HG03575 (cell line): ENCODE data around the gene UBE2Z.
"Not testable (repeated sequence)": the region's sequence is repeated elsewhere in the genome, so short reads cannot be mapped to it uniquely, and the experiment has no call there.

Experiments used
- ATAC-seq: cut with Tn5 transposase; IDR thresholded peaks from one replicate; pipeline ENCODE4 v1.9.1; 2021; ENCODE audit not compliant: unreplicated experiment, insufficient number of reproducible peaks, low FRiP score; ENCODE audit errors: extremely low read depth

Gene UBE2Z

DNA sequence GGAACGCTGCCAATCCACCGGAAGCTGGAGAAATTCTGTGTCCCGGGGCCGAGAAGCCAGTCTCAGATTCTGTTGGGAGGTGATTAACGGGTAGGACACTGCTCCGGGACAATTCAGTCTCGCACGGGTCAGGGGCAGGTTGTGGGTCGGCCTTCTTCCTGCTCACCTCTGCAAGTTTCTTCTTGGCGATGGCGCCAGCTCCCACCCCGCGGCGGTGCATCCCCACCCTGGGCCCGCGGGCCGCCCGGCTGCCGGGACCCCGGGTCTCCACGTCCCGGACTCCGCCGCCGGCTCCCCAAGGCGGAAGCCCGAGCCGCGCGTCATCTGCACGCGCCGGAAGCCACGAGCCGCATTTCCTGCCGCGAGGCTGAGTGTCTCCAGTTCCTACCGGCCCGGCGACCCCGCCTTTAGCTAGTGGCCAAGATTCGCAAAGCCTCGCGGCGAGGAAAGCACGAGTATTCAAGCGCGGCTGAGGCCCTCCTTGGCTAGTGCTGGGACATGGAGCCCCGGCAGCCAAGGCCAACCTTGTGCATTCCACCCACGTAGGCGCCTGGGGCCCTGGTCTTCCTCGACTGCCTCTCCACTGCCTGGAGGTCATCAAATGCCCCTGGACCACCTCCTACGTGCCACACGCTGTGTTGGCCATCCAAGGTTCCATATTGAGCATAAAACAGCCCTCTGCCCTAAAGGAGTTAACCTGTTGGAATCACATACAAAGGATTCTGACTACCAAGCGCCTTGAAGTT lies 36.5 kb downstream of the UBE2Z start, which contains the start of gene SNF8:
SNF8 (minus strand) TSS at position 328 of the 746 bp plus-strand sequence; CDS start at position 220, 108 bp downstream.
- no peak for ATAC-seq

GRCh38 chr17:48945261-48945651 lies 37.0 kb downstream of the UBE2Z start:
- not testable (repeated sequence) for ATAC-seq

- ATAC-seq = no peak
Measured at GRCh38 chr17:48951572-48951971, 43.4 kb downstream of the UBE2Z start.

DNA sequence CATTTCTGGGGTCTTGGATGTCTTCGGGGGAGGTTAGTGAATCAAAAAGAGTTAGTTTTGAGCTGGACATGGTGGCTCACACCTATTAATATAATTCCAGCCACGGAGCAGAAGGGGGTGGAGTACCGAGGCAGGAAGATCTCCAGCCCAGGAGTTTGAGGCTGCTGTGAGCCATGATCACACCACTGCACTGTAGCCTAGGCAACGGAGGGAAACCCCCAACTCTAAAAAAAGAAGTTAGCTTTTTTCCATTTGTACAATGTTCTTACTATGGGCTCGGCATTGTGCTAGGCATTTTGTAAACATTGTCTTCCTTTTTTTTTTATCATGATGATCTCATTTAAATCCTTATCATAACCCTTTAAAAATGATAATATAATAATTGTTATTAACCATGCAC lies 44.7 kb downstream of the UBE2Z start:
- no peak for ATAC-seq

- no peak for ATAC-seq
Measured at GRCh38 chr17:48954300-48954755, 46.1 kb downstream of the UBE2Z start.

DNA sequence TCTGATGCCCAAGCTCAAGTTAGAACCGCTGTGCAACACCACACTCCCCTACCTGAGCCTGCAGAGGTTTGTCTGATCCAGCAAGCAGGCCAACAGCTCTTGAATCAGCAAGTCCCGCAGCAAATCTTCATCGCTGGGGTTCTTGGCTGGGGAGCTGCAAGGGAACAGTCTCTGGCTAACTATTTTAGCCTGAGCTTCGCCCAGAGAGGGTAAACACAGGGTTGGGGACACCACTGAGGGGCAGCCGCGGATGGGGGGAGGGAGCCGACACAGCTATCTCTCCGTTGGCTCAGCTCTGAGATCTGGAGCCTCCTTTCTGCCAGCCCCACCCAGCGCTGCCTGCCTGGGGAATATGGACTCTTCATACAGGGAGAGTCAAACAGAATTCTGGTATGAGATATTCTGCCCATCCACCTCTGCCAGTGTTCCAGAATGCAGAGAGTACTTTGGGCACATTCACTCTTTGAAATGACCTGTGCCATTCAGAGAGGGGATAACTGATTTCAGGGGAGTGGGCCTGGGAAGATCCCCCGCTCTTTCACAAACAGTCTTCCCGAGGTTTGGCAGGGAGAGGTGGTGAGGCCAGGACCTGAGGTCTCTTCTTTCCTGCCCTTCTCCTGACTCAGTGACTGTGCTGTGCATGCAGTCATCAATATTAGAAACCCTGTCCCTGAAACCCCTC lies 52.8 kb downstream of the UBE2Z start:
- ATAC-seq = no peak

GRCh38 chr17:48961516-48962233 lies 53.5 kb downstream of the UBE2Z start:
- no peak for ATAC-seq

DNA sequence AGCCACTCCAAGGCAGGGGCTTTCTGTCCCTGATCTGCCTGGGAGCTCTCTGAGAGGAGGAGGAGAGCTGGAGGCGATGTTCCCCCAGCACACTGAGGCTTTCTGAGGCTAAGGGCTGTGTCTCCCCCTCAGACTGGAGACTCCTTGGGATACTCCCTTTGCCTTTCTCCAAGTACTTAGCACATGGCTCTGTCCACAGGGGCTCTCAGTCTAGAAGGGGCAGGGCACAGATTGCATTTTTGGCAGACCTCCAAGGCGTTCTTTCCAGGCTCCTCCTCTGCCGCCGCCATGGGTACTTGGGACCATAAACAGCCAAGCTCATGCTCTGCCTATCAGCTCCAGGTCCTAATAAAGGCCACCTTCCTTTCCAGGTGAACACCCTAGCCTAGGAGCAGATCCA lies 62.0 kb downstream of the UBE2Z start:
- no peak for ATAC-seq

- no peak for ATAC-seq
Measured at GRCh38 chr17:48970865-48971687, 62.9 kb downstream of the UBE2Z start.

- no peak for ATAC-seq
Measured at GRCh38 chr17:48972749-48973097, 64.5 kb downstream of the UBE2Z start.

GRCh38 chr17:48973806-48974205 lies 65.6 kb downstream of the UBE2Z start:
- ATAC-seq = no peak
